Tibial nerve (tissue), 4 donors: ENCODE data around the gene BCAN. TPM values are rescaled to one million over a fixed set of nuclear protein-coding genes. Genes with fewer than 3 reads are reported as not detected.
"Not testable (repeated sequence)": the region's sequence is repeated elsewhere in the genome, so short reads cannot be mapped to it uniquely, and the experiment has no call there.

Experiments
- DNase-seq, 2 donors: peaks; one replicate each; pipeline ENCODE4 v3.0.0-alpha.2; 2019; ENCODE audit warnings: low spot score in 2 of 2
- H3K27ac ChIP-seq, 4 donors: fragments of 200-600 bp; sonication (generic) in 3 of 4; one replicate each; pipeline ENCODE4 v1.5.1; 2017 to 2019; ENCODE audit warnings: mild to moderate bottlenecking in 1 of 4
- H3K27me3 ChIP-seq, 2 donors: fragments of 200-600 bp; sonication (generic) in 1 of 2; one replicate each; pipeline versions ENCODE4 v1.5.1 to v1.6.0; 2017 to 2019
- H3K36me3 ChIP-seq, 3 donors: fragments of 200-600 bp; sonication (generic); one replicate each; pipeline ENCODE4 v1.5.1; 2018 to 2019
- H3K4me1 ChIP-seq, 4 donors: fragments of 200-600 bp; sonication (generic) in 3 of 4; one replicate each; pipeline ENCODE4 v1.5.1; 2017 to 2019
- H3K4me3 ChIP-seq, 4 donors: fragments of 200-600 bp; sonication (generic) in 3 of 4; one replicate each; pipeline ENCODE4 v1.5.1; 2017 to 2019; ENCODE audit warnings: mild to moderate bottlenecking in 1 of 4, moderate library complexity in 1 of 4
- H3K9me3 ChIP-seq, 4 donors: fragments of 200-600 bp; sonication (generic) in 3 of 4; one replicate each; pipeline ENCODE4 v1.5.1; 2017 to 2019
- EP300 ChIP-seq, 2 donors: sonication (generic); formaldehyde crosslinking; IDR thresholded peaks; one replicate each; pipeline ENCODE4 v1.6.1; 2017; ENCODE audit warnings: antibody characterized with exemption in 2 of 2, mild to moderate bottlenecking in 1 of 2
- POLR2A ChIP-seq, 2 donors: fragments of 450-650 bp; IDR thresholded peaks; one replicate each; pipeline ENCODE4 v1.6.1; 2017; ENCODE audit warnings: antibody characterized with exemption in 2 of 2, mild to moderate bottlenecking in 2 of 2, moderate library complexity in 2 of 2
- WGBS, 2 donors: methylation state at CpG; one replicate each; pipeline ENCODE4 v1.1.5; 2018; 5-methylcytosine and 5-hydroxymethylcytosine counted together
- total RNA-seq, 4 donors: library from RNA; depleted of rRNA; stranded (reverse); fragments of >200 nt; gene quantifications; one replicate each; pipeline ENCODE4 v1.1.0, GENCODE V29; 2016
- TF ChIP-seq, protein P1 (sequence below), 5 experiments: fragments of 200-600 bp in 3 of 5; fragments of 450-650 bp in 2 of 5; sonication (generic) in 3 of 5; IDR thresholded peaks; one replicate each; pipeline ENCODE4 v1.5.1; 2016 to 2019; ENCODE audit warnings: antibody characterized with exemption in 5 of 5, mild to moderate bottlenecking in 3 of 5, moderate library complexity in 2 of 5

Gene BCAN
- total RNA-seq, 4 donors from 2014 or later, result not detected

DNA sequence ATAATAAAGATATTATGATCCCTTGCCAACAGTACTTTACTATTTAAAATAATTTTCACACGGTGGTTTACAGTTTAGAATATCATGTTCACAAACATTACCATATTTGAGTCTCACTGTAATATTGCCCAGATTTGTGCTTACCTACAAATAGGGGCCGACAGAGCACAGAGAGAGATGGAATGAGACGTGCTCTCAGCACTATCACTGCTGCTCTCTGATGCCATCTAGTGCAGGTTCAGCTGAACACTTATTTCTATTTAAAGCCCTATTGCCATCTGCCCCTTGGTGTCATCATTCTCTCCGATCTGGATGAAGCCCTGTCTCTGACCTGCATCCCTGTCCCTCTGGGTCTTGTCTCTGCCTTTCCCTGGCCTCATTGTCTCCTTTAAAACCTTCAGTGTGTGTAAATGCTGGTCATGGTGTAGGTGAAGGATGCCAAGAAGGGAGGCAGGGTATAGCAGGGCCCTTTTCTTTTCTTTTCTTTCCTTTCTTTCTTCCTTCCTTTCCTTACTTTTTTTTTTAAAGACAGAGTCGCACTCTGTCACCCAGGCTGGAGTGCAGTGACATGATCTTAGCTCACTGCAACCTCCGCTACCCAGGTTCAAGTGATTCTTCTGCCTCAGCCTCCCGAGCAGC, 33.8 kb upstream of the BCAN start:
- peaks cover 0 to 5% (median 0%) of the 10 kb centered on the region in 4 donors for H3K4me1 ChIP-seq
- 28 to 30% methylated on average over 7 of the region's 7 CpGs for WGBS, 2 donors
- H3K36me3 ChIP-seq, result no peaks in the 10 kb centered on the region

DNA sequence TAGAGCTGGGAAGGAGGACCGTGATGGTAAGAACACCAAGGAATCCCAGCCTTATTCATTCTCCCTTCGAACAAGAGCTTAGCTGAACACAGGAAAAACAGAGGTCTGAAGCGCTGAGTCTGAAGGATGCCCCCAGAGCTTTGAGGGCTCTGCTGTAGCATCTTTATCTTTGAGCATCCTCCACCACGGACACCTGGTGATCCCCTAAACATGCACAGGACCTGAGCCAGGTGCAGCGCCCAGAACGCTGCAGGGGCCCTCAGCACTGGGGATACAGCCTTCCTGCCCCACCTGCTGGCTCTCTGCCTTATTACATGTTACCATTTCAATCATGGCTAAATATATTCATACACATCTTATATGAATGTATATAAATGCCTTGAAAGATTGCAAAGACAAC, 32.9 kb upstream of the BCAN start:
- no peaks in the 10 kb centered on the region for H3K9me3 ChIP-seq
- DNase-seq, result no peak
- no peak overlapping the region for H3K27ac ChIP-seq
- no peaks in the 10 kb centered on the region for H3K36me3 ChIP-seq
- peaks cover 0 to 18% of the 10 kb centered on the region in 2 donors for H3K27me3 ChIP-seq
- peaks cover 0 to 5% (median 0%) of the 10 kb centered on the region in 4 donors for H3K4me1 ChIP-seq
- no peak overlapping the region for H3K4me3 ChIP-seq
- TF ChIP-seq POLR2A (IDR thresholded peaks at IDR 0.05), result no peak
- TF ChIP-seq, protein P1, sequence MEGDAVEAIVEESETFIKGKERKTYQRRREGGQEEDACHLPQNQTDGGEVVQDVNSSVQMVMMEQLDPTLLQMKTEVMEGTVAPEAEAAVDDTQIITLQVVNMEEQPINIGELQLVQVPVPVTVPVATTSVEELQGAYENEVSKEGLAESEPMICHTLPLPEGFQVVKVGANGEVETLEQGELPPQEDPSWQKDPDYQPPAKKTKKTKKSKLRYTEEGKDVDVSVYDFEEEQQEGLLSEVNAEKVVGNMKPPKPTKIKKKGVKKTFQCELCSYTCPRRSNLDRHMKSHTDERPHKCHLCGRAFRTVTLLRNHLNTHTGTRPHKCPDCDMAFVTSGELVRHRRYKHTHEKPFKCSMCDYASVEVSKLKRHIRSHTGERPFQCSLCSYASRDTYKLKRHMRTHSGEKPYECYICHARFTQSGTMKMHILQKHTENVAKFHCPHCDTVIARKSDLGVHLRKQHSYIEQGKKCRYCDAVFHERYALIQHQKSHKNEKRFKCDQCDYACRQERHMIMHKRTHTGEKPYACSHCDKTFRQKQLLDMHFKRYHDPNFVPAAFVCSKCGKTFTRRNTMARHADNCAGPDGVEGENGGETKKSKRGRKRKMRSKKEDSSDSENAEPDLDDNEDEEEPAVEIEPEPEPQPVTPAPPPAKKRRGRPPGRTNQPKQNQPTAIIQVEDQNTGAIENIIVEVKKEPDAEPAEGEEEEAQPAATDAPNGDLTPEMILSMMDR (IDR thresholded peaks at IDR 0.05), result peak in 4 of 5 experiments; percentile 14 to 41 (median 25)
- WGBS, 2 donors, result 40 to 41% methylated on average over 6 of the region's 6 CpGs

More for the DNA sequence above, 33.8 kb upstream of the BCAN start:
- peak in 1 of 2 donors; percentile 76 for DNase-seq
- Histone ChIP-seq H3K9me3 (no peaks in the 10 kb centered on the region), H3K4me3 (no peak overlapping the region), H3K27me3 (peaks cover 0 to 17% of the 10 kb centered on the region in 2 donors), H3K27ac (no peak overlapping the region)
- TF ChIP-seq POLR2A (IDR thresholded peaks at IDR 0.05), result no peak
- TF ChIP-seq EP300 (IDR thresholded peaks at IDR 0.05), result peak in 1 of 2 donors; percentile 47
- TF ChIP-seq, protein P1 (IDR thresholded peaks at IDR 0.05), result peak; percentile 50 to 87 (median 80)

DNA sequence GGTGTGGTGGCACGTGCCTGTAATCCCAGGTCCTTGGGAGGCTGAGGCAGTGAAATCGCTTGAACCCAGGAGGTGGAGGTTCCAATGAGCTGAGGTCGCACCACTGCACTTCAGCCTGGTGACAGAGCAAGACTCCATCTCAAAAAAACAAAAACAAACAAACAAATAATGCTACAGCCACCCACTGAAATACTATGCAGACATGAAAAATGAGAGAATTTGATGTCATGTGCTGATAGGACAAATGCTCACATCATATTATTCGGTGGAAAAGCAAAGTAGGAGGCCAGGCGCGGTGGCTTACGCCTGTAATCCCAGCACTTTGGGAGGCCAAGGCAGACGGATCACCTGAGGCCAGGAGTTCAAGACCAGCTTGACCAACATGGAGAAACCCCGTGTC, 31.8 kb upstream of the BCAN start:
- WGBS, 2 donors, result 85 to 87% methylated on average over 9 of the region's 9 CpGs
- H3K4me3 ChIP-seq, H3K4me1 ChIP-seq, H3K9me3 ChIP-seq, H3K27ac ChIP-seq, DNase-seq, H3K36me3 ChIP-seq: not testable (repeated sequence)
- peaks cover 0 to 20% of the 10 kb centered on the region in 2 donors for H3K27me3 ChIP-seq

DNA sequence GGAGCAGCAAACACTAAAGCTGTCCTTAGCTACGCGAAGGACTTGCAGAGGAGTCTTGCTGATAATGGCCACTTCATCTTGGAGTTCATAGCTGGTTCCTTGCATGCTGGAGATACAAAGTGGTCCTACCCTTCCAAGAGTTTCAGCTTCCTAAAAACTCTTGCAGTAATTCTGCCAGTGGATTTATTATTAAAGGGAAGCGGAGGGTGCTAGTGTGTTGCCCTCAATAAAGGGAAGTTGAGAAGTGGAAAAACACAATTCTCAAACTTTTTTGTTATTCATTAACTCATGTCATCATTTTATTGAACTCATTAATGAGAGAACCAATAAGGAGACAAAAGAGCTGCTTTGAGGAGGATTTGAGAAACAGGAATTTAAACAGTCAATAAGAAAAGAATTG, 29.3 kb upstream of the BCAN start:
- no peaks in the 10 kb centered on the region for H3K9me3 ChIP-seq
- no peak overlapping the region for H3K4me3 ChIP-seq
- 56 to 60% methylated on average over 3 of the region's 3 CpGs for WGBS, 2 donors
- no peaks in the 10 kb centered on the region for H3K36me3 ChIP-seq
- peaks cover 0 to 35% of the 10 kb centered on the region in 2 donors for H3K27me3 ChIP-seq
- no peak overlapping the region for H3K27ac ChIP-seq
- H3K4me1 ChIP-seq, result peaks cover 0 to 14% (median 0%) of the 10 kb centered on the region in 4 donors
- no peak for DNase-seq
- TF ChIP-seq, protein P1 (IDR thresholded peaks at IDR 0.05), result no peak
- TF ChIP-seq POLR2A (IDR thresholded peaks at IDR 0.05) (no peak), EP300 (IDR thresholded peaks at IDR 0.05) (no peak)

DNA sequence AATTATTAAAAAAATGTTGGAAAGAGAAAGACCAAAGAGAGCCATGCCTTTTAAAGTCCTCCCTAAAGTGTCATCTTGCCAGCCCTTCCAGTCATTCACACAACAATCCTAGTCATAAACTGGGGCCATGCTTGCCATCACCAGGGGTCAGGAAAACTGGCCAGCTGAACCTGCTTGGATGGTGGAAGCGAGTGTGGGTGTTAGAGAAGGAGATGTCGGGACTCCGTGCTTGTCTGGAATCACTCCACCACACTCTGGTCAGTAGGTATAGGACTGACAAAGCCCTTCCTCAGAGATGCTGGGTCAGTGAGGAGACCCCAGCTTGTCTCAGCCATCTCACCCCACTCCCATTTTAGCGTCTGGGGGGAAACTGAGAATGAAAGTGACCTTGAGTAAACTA, 26.0 kb upstream of the BCAN start:
- Histone ChIP-seq H3K4me3 (no peak overlapping the region), H3K4me1 (peaks cover 0 to 16% (median 0%) of the 10 kb centered on the region in 4 donors), H3K27me3 (peaks cover 0 to 49% of the 10 kb centered on the region in 2 donors), H3K36me3 (no peaks in the 10 kb centered on the region), H3K27ac (peak overlapping the region in 2 of 4 donors; percentile 48 to 61), H3K9me3 (no peaks in the 10 kb centered on the region)
- DNase-seq, result no peak
- TF ChIP-seq POLR2A (IDR thresholded peaks at IDR 0.05) (no peak), EP300 (IDR thresholded peaks at IDR 0.05) (no peak)
- TF ChIP-seq, protein P1 (IDR thresholded peaks at IDR 0.05), result no peak
- 19 to 25% methylated on average over 4 of the region's 4 CpGs for WGBS, 2 donors
